ENCODE data around the gene ABCC4. TPM values are rescaled to one million over a fixed set of nuclear protein-coding genes. Genes with fewer than 3 reads are reported as not detected.
A peak's percentile ranks its signal among the peaks of the same experiment; 100 is the strongest.

The ABCC4 gene
- total RNA-seq, 1 experiment from 2014 or later: 17.7 TPM

DNA sequence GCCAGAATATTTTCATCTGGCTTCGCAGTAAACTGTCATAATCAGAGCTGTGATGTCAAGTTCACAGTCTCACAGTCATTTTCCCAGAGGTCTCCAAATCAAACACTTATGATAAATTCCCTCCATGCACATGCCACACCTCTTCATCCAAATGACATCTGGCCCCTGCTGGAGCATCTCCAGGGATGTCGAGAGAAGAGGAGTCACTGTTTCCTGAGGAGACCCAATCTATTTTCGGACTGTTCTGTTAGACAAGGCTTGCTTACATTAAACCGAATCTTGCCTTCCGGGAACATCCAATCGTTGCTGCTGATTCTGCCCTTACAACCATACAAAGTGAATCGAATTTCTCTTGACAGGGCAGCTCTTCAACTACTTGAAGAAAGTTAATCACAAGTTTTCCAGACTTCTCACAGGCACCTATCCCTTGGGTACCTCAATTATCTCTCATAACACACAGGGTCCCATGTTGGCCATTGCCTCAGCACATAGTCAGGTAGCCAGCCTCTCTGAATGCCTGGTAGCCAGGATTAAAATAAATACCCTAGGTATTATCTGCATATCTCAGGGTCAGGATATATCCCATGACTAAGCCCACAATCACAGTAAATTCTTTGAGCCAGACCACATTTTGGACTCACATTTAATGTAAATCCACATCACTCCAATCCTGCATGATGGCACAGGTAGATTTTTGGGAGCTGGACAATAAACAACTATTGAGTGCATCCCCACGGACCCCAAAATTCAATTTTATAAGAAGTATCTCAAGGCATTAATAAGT is 182.5 kb downstream of the ABCC4 start:
- TF ChIP-seq, protein P1, sequence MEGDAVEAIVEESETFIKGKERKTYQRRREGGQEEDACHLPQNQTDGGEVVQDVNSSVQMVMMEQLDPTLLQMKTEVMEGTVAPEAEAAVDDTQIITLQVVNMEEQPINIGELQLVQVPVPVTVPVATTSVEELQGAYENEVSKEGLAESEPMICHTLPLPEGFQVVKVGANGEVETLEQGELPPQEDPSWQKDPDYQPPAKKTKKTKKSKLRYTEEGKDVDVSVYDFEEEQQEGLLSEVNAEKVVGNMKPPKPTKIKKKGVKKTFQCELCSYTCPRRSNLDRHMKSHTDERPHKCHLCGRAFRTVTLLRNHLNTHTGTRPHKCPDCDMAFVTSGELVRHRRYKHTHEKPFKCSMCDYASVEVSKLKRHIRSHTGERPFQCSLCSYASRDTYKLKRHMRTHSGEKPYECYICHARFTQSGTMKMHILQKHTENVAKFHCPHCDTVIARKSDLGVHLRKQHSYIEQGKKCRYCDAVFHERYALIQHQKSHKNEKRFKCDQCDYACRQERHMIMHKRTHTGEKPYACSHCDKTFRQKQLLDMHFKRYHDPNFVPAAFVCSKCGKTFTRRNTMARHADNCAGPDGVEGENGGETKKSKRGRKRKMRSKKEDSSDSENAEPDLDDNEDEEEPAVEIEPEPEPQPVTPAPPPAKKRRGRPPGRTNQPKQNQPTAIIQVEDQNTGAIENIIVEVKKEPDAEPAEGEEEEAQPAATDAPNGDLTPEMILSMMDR (conservative IDR thresholded peaks at IDR 0.05; ENCODE audit: low read depth, low read length): no peak
- TF ChIP-seq EZH2 (IDR thresholded peaks at IDR 0.05; ENCODE audit: low read length, unreplicated experiment): no peak
- TF ChIP-seq EZH2phosphoT487 (IDR thresholded peaks at IDR 0.05; ENCODE audit: borderline replicate concordance, low read length): no peak
- Histone ChIP-seq H3K9me2 (replicated peaks; ENCODE audit: low read length) (no peaks in the 10 kb centered on the region), H3K27ac (ENCODE audit: low read length) (peak overlapping the region; percentile 100), H3K4me3 (ENCODE audit: low read length) (no peak overlapping the region), H3K4me2 (ENCODE audit: low read length) (peak overlapping the region; percentile 54), H3K9me3 (ENCODE audit: low read length) (no peaks in the 10 kb centered on the region), H2AFZ (ENCODE audit: low read length) (no peak overlapping the region), H3K9ac (ENCODE audit: low read length) (peak overlapping the region; percentile 94), H4K20me1 (ENCODE audit: low read length) (no peaks in the 10 kb centered on the region), H3K27me3 (ENCODE audit: low read length) (no peaks in the 10 kb centered on the region), H3K36me3 (ENCODE audit: low read depth, low read length) (no peaks in the 10 kb centered on the region), H3K79me2 (ENCODE audit: low read length) (peaks cover 20% of the 10 kb centered on the region), H3K4me1 (ENCODE audit: insufficient read depth, low read length) (peaks cover 90% of the 10 kb centered on the region), H3F3A (ENCODE audit: low read length, unreplicated experiment) (peaks cover 12% of the 10 kb centered on the region)
- peak; percentile 73 for DNase-seq
- no peak; the same call in 1 of the 2 replicates for ATAC-seq
- POLR2A ChIA-PET (ENCODE audit: unreplicated experiment): interaction anchor here (0.5 kb wide), 1 partner anchor 27 kb away, joined by 5 read pairs; no protein-coding TSS in a partner anchor
- BruUV-seq (replicated peaks): no TSS peak
- CTCF ChIA-PET: no interaction called here
- intact Hi-C loops (cut with micrococcal nuclease): loop anchor here (5.0 kb wide), 1 partner anchor 406 kb away; the partner anchor contains the start of gene SOX21

DNA sequence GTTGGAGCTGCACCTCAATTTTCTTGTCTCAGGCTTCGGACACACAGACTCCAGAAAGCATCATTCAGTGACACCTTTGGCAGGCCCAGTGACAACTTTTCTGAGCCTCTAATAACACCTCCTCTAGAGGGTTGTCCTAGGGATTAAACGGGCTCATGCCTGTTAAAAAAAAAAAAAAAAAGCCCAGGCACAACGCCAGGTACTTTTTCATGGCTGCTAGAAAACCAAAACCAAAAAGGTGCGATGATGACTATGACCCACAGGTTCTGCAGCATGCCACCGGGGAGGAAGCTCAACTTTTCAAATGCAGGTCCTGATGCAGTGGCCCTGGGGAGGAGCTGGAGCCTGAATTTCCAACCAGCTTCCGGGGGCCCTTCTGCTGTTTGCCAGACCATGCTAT is 184.2 kb downstream of the ABCC4 start:
- H3K36me3 ChIP-seq (ENCODE audit: low read depth, low read length): 0 out of 2 replicates have a peak, but pooled peaks cover 4% of the 10 kb centered on the region
- BruUV-seq (replicated peaks): no TSS peak
- peaks cover 12% of the 10 kb centered on the region for H3F3A ChIP-seq (ENCODE audit: low read length, unreplicated experiment)
- H2AFZ ChIP-seq (ENCODE audit: low read length): no peak overlapping the region
- H3K27ac ChIP-seq (ENCODE audit: low read length): peak overlapping the region; percentile 100
- ATAC-seq: no peak
- DNase-seq: peak; percentile 66
- H4K20me1 ChIP-seq (ENCODE audit: low read length): no peaks in the 10 kb centered on the region
- peak overlapping the region; percentile 74; the same call in 1 of the 2 replicates for H3K4me2 ChIP-seq (ENCODE audit: low read length)
- ChIA-PET CTCF (no interaction called here), POLR2A (ENCODE audit: unreplicated experiment) (interaction anchor here (0.7 kb wide), 1 partner anchor 336 kb away, joined by 16 read pairs; no protein-coding TSS in a partner anchor)
- no peaks in the 10 kb centered on the region for H3K9me3 ChIP-seq (ENCODE audit: low read length)
- H3K9me2 ChIP-seq (replicated peaks; ENCODE audit: low read length): no peaks in the 10 kb centered on the region
- no peak overlapping the region for H3K4me3 ChIP-seq (ENCODE audit: low read length)
- peaks cover 20% of the 10 kb centered on the region for H3K79me2 ChIP-seq (ENCODE audit: low read length)
- TF ChIP-seq EZH2 (IDR thresholded peaks at IDR 0.05; ENCODE audit: low read length, unreplicated experiment) (no peak), EZH2phosphoT487 (IDR thresholded peaks at IDR 0.05; ENCODE audit: borderline replicate concordance, low read length) (no peak)
- intact Hi-C loops (cut with micrococcal nuclease): loop anchor here (5.0 kb wide), 1 partner anchor 405 kb away; the partner anchor contains the start of gene SOX21
- peak overlapping the region; percentile 94 for H3K9ac ChIP-seq (ENCODE audit: low read length)
- no peaks in the 10 kb centered on the region for H3K27me3 ChIP-seq (ENCODE audit: low read length)
- peaks cover 86% of the 10 kb centered on the region for H3K4me1 ChIP-seq (ENCODE audit: insufficient read depth, low read length)

DNA sequence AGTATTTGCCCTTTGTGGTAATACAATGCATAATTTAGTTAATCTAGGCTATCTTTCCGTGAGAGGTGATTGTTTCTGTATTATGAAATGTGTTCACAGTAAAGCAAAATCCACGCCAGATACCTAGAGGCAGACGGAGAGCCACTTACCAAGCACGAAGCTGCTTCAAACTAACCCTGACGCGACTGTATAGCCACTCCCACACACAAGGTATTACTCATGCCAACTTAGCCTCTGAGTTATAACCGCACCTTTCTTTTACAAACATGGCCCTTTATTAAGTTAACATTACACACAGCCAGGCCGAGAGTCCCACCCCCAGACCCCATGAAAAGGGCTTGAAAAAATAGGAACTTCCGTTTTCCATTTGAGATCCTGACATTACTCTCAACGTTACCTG is 185.7 kb downstream of the ABCC4 start:
- Histone ChIP-seq H2AFZ (ENCODE audit: low read length) (no peak overlapping the region), H3K27me3 (ENCODE audit: low read length) (no peaks in the 10 kb centered on the region), H3K4me2 (ENCODE audit: low read length) (peak overlapping the region; percentile 74), H3K27ac (ENCODE audit: low read length) (peak overlapping the region; percentile 100), H3K4me3 (ENCODE audit: low read length) (peak overlapping the region; percentile 34), H3K9me2 (replicated peaks; ENCODE audit: low read length) (no peaks in the 10 kb centered on the region), H3K79me2 (ENCODE audit: low read length) (peaks cover 15% of the 10 kb centered on the region; the same call in 1 of the 2 replicates), H3F3A (ENCODE audit: low read length, unreplicated experiment) (peaks cover 6% of the 10 kb centered on the region), H3K9ac (ENCODE audit: low read length) (peak overlapping the region; percentile 94), H4K20me1 (ENCODE audit: low read length) (no peaks in the 10 kb centered on the region), H3K9me3 (ENCODE audit: low read length) (no peaks in the 10 kb centered on the region), H3K36me3 (ENCODE audit: low read depth, low read length) (0 out of 2 replicates have a peak, but pooled peaks cover 4% of the 10 kb centered on the region), H3K4me1 (ENCODE audit: insufficient read depth, low read length) (peaks cover 71% of the 10 kb centered on the region)
- no TSS peak for BruUV-seq (replicated peaks)
- ATAC-seq (peak; percentile 91), DNase-seq (peak; percentile 93)
- TF ChIP-seq EZH2 (IDR thresholded peaks at IDR 0.05; ENCODE audit: low read length, unreplicated experiment): no peak
- TF ChIP-seq EZH2phosphoT487 (IDR thresholded peaks at IDR 0.05; ENCODE audit: borderline replicate concordance, low read length): no peak
- TF ChIP-seq, protein P1 (conservative IDR thresholded peaks at IDR 0.05; ENCODE audit: low read depth, low read length): no peak
- CTCF ChIA-PET: no interaction called here
- POLR2A ChIA-PET (ENCODE audit: unreplicated experiment): interaction anchor here (1.6 kb wide), 1 partner anchor 13 kb away, joined by 13 read pairs; no protein-coding TSS in a partner anchor
- intact Hi-C loops (cut with micrococcal nuclease): loop anchor here (1.0 to 5.0 kb wide), 4 partner anchors 13 to 403 kb away; partner anchors contain the start of gene SOX21

Data from PC-3 (cell line).